Psoas muscle (tissue), 8 donors: ENCODE data around the gene BICDL1. TPM values are rescaled to one million over a fixed set of nuclear protein-coding genes. Genes with fewer than 3 reads are reported as not detected.

Experiments
- ATAC-seq, 4 donors: fragments of 200-7000 bp; cut with Tn5 transposase; one replicate each; pipeline ENCODE4 v1.9.1; 2020; ENCODE audit warnings: moderate library complexity in 3 of 4, mild to moderate bottlenecking in 2 of 4
- DNase-seq, 2 donors: peaks; one replicate each; pipeline ENCODE4 v3.0.0-alpha.2; 2020
- H3K27ac ChIP-seq: fragments of 200-600 bp; one replicate; pipeline ENCODE4 v1.8.0; 2022
- H3K27me3 ChIP-seq, 3 donors: fragments of 200-600 bp in 1 of 3; one replicate each; pipeline versions ENCODE4 v1.6.1 to v1.8.0; 2013 to 2022; ENCODE audit warnings: low read length in 2 of 3, mild to moderate bottlenecking in 2 of 3, moderate library complexity in 1 of 3; ENCODE audit not compliant: insufficient read depth in 3 of 3
- H3K36me3 ChIP-seq, 2 donors: fragments of 200-600 bp in 1 of 2; one replicate each; pipeline versions ENCODE4 v1.6.1 to v1.8.0; 2013 to 2022; ENCODE audit warnings: low read depth in 1 of 2, mild to moderate bottlenecking in 1 of 2, moderate library complexity in 1 of 2; ENCODE audit not compliant: insufficient read depth in 1 of 2
- H3K4me1 ChIP-seq: fragments of 200-600 bp; one replicate; pipeline ENCODE4 v1.8.0; 2022
- H3K4me3 ChIP-seq: fragments of 200-600 bp; one replicate; pipeline ENCODE4 v1.8.0; 2022; ENCODE audit warnings: mild to moderate bottlenecking
- H3K9me3 ChIP-seq: fragments of 200-600 bp; one replicate; pipeline ENCODE4 v1.8.0; 2022
- WGBS, 3 donors: extraction: QIAGEN DNeasy Blood & Tissue Kit; methylation state at CpG; one replicate each; pipeline versions ENCODE4 v1.1.6 to v1.1.7; 2013; 5-methylcytosine and 5-hydroxymethylcytosine counted together
- intact Hi-C, 2 donors: fragments of 100-400 bp; cut with DNase I; formaldehyde crosslinking; loops; one replicate each; pipeline versions ENCODE4 v1.11.0 to v1.14.2; 2022
- polyA plus RNA-seq, 3 donors: library from polyadenylated mRNA; stranded (reverse); fragments of 200-250 nt; gene quantifications; one replicate each; pipeline ENCODE4 v1.2.3, GENCODE V29; 2013
- total RNA-seq, 4 donors: library from RNA; stranded (reverse); fragmentation: NEBNext Ultra II Directional in 2 of 4; extraction: Animal tissue kit (Norgen Biotek cat#: 25700) in 2 of 4; gene quantifications; one replicate each; pipeline versions ENCODE4 v1.2.1 to v1.2.4, GENCODE V29; 2021 to 2023
- TF ChIP-seq, protein P1 (sequence below): fragments of 200-600 bp; IDR thresholded peaks from one replicate; pipeline ENCODE4 v1.8.0; 2022; ENCODE audit warnings: antibody characterized with exemption
- donor health status: healthy with polysubstance abuse.
- donor health status: DM: no; HTN: no; CAD: no; lungs with moderate emphysema.
- donor health status: Bipolar disorder and iron deficiency.
- donor health status: healthy.
- donor health status: DM: yes; HTN: yes; CAD: no.
- donor health status: DM: no; HTN: no; CAD: no.
- donor health status: DM: no; HTN: no; CAD: no.
- donor health status: DM: yes; HTN: yes; CAD: no.

Gene BICDL1
- total and polyA plus RNA-seq, 7 donors: 0.05 to 0.22 (median 0.11) TPM; not detected in 1

DNA sequence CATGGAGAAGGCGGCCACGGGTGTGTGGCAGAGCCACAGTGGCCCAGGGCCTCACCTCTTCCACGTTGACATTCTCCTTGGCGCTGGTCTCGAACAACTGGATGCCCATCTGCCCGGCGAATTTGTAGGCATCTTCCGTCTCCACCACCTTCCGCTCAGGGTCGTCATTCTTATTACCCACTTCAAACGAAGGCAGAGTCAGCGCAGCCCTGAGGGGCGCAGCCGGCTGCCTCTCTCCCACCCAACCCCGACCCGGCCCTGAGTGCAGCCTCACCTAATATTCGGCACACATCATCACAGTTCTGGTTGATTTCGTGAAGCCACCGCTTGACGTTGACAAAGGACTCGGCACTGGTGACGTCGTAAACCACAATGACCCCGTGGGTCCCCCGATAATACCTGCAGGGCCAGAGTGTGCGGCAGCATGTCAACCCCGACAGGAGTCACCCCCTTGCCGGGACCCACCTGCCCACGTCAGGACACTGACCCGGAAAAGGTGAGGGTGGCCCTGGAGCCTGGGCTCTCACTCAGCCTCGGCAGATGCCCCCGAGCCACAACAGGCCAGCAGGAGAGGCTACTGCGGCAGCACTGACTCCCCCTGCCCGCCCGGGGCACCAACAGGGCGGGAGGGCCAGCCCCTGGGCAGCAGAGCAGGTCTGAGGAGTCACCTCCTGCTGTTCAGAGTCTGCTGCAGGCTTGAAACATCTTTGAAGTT lies 109.9 kb downstream of the BICDL1 start:
- ATAC-seq (no peak), DNase-seq (peak in 1 of 2 donors; percentile 44)
- H3K36me3 ChIP-seq: peaks cover 3 to 58% of the 10 kb centered on the region in 2 donors
- TF ChIP-seq, protein P1, sequence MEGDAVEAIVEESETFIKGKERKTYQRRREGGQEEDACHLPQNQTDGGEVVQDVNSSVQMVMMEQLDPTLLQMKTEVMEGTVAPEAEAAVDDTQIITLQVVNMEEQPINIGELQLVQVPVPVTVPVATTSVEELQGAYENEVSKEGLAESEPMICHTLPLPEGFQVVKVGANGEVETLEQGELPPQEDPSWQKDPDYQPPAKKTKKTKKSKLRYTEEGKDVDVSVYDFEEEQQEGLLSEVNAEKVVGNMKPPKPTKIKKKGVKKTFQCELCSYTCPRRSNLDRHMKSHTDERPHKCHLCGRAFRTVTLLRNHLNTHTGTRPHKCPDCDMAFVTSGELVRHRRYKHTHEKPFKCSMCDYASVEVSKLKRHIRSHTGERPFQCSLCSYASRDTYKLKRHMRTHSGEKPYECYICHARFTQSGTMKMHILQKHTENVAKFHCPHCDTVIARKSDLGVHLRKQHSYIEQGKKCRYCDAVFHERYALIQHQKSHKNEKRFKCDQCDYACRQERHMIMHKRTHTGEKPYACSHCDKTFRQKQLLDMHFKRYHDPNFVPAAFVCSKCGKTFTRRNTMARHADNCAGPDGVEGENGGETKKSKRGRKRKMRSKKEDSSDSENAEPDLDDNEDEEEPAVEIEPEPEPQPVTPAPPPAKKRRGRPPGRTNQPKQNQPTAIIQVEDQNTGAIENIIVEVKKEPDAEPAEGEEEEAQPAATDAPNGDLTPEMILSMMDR: no peak
- intact Hi-C loops: no loop called here
- no peak overlapping the region for H3K4me3 ChIP-seq
- 94 to 95% (median 94%) methylated on average over 35 to 36 of the region's 36 CpGs for WGBS, 3 donors
- H3K4me1 ChIP-seq: peaks cover 28% of the 10 kb centered on the region
- H3K27me3 ChIP-seq: no peaks in the 10 kb centered on the region
- no peak overlapping the region for H3K27ac ChIP-seq
- no peaks in the 10 kb centered on the region for H3K9me3 ChIP-seq

DNA sequence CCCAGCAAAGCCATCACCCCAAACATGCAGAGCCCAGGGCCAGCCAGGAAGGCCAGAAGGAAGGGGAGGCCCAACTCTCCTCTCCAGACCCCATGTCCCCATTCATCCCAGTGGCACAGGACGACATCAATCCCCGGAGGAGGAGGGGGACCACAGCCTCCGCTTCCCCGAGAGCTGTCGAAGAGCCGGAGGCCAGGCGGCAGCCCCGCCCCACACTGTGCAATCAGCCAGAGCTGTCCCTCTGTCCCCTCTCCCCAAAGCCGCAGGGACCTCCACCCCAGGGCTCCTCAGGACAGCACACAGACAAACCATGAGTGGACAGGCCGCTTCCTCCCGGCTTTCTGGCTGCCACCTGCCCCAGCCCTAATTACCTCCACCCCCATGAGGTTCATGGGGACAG lies 110.7 kb downstream of the BICDL1 start:
- H3K4me3 ChIP-seq: no peak overlapping the region
- no peaks in the 10 kb centered on the region for H3K9me3 ChIP-seq
- DNase-seq: peak in 1 of 2 donors; percentile 48
- TF ChIP-seq, protein P1: no peak
- peaks cover 28% of the 10 kb centered on the region for H3K4me1 ChIP-seq
- peaks cover 3 to 61% of the 10 kb centered on the region in 2 donors for H3K36me3 ChIP-seq
- ATAC-seq: no peak
- no peak overlapping the region for H3K27ac ChIP-seq
- WGBS, 3 donors: 94 to 100% (median 94%) methylated on average over 8 to 11 of the region's 11 CpGs
- no peaks in the 10 kb centered on the region for H3K27me3 ChIP-seq
- intact Hi-C loops: no loop called here

DNA sequence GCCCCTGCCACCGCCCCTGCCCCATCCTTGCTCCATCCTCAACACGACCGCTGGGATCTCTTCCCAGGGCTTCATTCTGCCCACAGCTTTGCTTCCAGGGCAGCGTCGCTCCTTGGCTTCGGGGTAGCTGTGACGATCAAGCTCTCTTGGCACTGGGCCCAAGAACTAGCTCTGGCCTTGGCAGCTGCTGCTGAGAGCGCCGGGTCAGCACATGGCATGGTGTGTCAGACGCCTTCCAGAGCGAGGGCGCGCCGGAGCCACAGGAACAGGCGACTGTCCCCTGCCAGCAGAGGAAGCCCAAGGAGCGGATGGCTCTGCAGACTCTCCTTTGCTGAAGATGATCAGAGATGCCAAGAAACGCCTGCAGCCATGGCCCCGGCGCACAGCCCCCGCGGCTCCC lies 111.6 kb downstream of the BICDL1 start:
- ATAC-seq: peak; percentile 84 to 94 (median 92)
- DNase-seq: peak; percentile 83 to 95
- Histone ChIP-seq H3K27ac (peak overlapping the region; percentile 94), H3K9me3 (no peaks in the 10 kb centered on the region), H3K4me1 (peaks cover 28% of the 10 kb centered on the region), H3K36me3 (peaks cover 3 to 62% of the 10 kb centered on the region in 2 donors), H3K4me3 (peak overlapping the region; percentile 34), H3K27me3 (no peaks in the 10 kb centered on the region)
- 11 to 19% (median 15%) methylated on average over 21 of the region's 21 CpGs for WGBS, 3 donors
- TF ChIP-seq, protein P1: no peak
- intact Hi-C loops: no loop called here

DNA sequence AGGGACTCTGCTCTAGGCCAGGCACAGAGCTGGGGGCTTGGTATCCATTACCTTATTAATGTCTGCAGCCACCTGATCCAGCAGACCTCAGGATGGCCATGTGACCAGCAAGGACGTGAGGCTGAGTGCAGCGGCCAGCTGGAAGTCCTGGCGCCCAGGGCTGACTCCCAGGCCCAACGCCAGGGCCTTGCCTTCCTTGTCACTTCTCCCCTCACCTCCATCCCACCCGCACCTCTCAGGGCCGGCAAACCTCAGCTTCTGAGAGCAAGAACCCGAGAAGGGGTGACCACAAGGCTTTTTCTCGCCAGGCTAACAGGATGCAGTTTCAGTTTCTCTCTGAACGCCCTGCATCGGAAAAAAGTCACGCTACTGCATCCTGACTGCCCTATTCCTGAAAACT lies 112.1 kb downstream of the BICDL1 start:
- Histone ChIP-seq H3K9me3 (no peaks in the 10 kb centered on the region), H3K36me3 (peaks cover 3 to 58% of the 10 kb centered on the region in 2 donors), H3K27me3 (no peaks in the 10 kb centered on the region), H3K4me1 (peaks cover 28% of the 10 kb centered on the region), H3K27ac (peak overlapping the region; percentile 94), H3K4me3 (peak overlapping the region; percentile 34)
- TF ChIP-seq, protein P1: no peak
- 32 to 35% (median 34%) methylated on average over 10 to 11 of the region's 11 CpGs for WGBS, 3 donors
- ATAC-seq (peak; percentile 65 to 78 (median 73)), DNase-seq (peak in 1 of 2 donors; percentile 69)
- intact Hi-C loops: no loop called here
